Ectodermal cell (in vitro differentiated cells): Measurements from ENCODE around the gene RILPL2.
"Not testable (repeated sequence)": the region's sequence is repeated elsewhere in the genome, so short reads cannot be mapped to it uniquely, and the experiment has no call there.

ENCODE experiments used
- H3K27ac ChIP-seq: 2 replicates; pipeline ENCODE4 v1.7.0; 2013; ENCODE audit warnings: mild to moderate bottlenecking, low read depth, low read length; ENCODE audit not compliant: insufficient read depth, poor library complexity, severe bottlenecking
- H3K27me3 ChIP-seq: 2 replicates; pipeline ENCODE4 v1.7.0; 2013; ENCODE audit warnings: mild to moderate bottlenecking, low read length; ENCODE audit not compliant: insufficient read depth, control insufficient read depth, poor library complexity, severe bottlenecking
- H3K36me3 ChIP-seq: one replicate; pipeline ENCODE4 v1.7.0; 2013; ENCODE audit warnings: low read length; ENCODE audit not compliant: control insufficient read depth, insufficient read depth
- H3K4me1 ChIP-seq: one replicate; pipeline ENCODE4 v1.7.0; 2013; ENCODE audit warnings: low read length; ENCODE audit not compliant: control insufficient read depth, insufficient read depth
- H3K4me3 ChIP-seq: 2 replicates; pipeline ENCODE4 v1.7.0; 2013; ENCODE audit warnings: low read depth, low read length, control low read depth; ENCODE audit not compliant: insufficient read depth
- H3K9me3 ChIP-seq: 2 replicates; pipeline ENCODE4 v1.7.0; 2013; ENCODE audit warnings: mild to moderate bottlenecking, low read length, moderate library complexity; ENCODE audit not compliant: control insufficient read depth
- WGBS, 2 experiments: methylation state at CpG; one replicate each; pipeline ENCODE4 v1.1.7; 2013; ENCODE audit warnings: missing lambda C conversion rate in 2 of 2; 5-methylcytosine and 5-hydroxymethylcytosine counted together

Gene RILPL2

DNA sequence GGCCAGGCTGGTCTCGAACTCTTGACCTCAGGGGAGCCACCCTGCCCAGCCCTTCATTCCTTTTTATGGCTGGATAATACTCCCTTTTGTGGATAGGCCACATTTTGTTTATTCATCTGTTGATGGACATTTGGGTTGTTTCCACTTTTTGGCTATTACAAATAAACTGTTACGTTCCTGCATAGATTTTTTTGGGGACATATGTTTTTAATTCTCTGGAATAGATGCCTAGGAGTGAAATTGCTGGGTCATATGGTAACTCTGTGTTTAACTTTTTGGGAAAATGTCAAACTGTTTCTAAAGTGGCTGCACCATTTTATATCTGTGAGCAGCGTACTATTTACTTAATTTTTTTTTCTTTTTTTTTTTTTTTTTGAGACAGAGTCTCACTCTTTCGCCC lies 42.7 kb downstream of the RILPL2 start:
- Histone ChIP-seq H3K36me3 (peaks cover 34% of the 10 kb centered on the region), H3K9me3 (no peaks in the 10 kb centered on the region), H3K27me3 (peaks cover 9% of the 10 kb centered on the region), H3K27ac (no peak overlapping the region), H3K4me3 (no peak overlapping the region), H3K4me1 (no peaks in the 10 kb centered on the region)
- 94 to 95% methylated on average over 4 of the region's 4 CpGs for WGBS, 2 experiments

DNA sequence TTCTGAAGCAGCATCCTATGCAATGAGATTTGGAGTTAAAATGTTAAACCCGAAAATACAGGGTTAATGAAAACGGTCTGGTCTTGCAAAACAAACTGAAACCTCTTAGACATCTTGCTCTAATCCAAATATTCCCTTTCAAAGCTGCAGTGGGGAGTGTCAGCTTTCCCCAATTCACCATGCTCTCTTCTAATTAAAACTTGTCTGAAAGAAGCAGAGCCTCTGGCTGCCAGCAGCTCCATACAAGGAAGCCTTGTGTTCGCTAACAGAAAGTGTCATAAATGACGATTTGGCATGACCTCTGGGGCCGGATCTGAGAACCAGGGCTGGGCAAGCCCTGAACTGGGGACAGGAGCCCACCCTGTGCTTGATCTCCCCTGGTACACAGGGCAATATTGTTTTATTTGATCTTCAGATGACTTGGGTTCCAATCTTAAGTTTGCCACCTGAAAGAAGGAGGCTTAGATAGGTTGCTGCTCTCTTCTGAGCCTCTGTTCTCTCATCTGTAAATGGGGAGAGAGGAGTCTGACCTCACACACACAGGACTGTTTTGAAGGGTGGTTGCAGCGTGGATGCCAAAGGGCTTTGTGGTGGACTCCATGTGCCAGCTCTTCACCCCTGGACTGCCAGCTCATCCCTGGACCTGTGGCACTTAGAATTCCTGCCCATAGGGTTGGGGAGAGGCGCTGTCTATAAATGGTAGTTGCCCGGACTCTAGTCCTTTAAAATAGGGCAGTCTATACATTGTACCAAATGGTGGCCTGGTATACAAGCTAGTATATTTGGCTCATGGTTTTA lies 44.7 kb downstream of the RILPL2 start:
- H3K27ac ChIP-seq = no peak overlapping the region

DNA sequence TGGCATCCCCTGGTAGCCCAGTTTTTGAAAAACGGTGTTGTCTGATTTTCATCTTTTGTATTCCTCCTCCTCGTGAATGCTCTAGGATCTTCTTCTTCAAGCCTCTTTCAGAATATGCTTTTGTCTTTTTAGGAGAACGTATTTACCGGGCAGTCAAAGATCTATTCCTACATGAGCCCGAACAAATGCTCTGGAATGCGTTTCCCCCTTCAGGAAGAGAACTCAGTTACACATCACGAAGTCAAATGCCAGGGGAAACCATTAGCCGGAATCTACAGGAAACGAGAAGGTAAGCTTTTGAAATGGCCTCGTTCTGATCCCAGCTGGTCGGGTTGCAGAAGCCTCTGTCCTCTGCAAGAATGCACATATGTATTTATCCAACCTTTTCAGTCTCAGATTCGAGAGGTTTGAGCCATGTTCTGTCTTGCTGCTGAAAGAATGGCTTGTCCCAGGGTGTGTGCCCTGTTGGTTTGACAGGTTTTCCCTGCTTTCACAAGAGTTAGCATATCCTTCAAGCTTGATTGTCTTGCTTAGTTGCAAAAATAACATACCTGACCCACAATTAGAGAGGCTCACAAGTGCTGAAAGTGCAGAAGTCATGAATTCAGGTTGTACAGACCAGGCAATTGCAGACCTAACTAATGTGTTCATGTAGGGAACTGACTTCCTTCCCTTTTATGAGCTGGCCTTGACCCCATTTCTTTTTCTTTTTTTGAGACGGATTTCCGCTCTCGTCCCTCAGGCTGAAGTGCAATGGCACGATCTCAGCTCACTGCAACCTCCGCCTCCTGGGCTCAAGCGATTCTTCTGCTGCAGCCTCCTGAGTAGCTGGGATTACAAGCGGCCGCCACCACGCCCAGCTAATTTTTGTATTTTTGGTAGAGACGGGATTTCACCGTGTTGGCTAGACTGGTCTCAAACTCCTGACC lies 45.7 kb downstream of the RILPL2 start:
- Histone ChIP-seq H3K27ac (no peak overlapping the region), H3K9me3 (no peaks in the 10 kb centered on the region), H3K27me3 (peaks cover 36% of the 10 kb centered on the region), H3K36me3 (peaks cover 25% of the 10 kb centered on the region), H3K4me3 (no peak overlapping the region), H3K4me1 (no peaks in the 10 kb centered on the region)
- WGBS, 2 experiments = 93% methylated on average over 23 of the region's 23 CpGs

More for the DNA sequence above, 44.7 kb downstream of the RILPL2 start:
- 94 to 96% methylated on average over 8 of the region's 8 CpGs for WGBS, 2 experiments
- peaks cover 26% of the 10 kb centered on the region for H3K27me3 ChIP-seq
- peaks cover 28% of the 10 kb centered on the region for H3K36me3 ChIP-seq
- no peaks in the 10 kb centered on the region for H3K4me1 ChIP-seq
- H3K4me3 ChIP-seq = no peak overlapping the region
- H3K9me3 ChIP-seq = no peaks in the 10 kb centered on the region

DNA sequence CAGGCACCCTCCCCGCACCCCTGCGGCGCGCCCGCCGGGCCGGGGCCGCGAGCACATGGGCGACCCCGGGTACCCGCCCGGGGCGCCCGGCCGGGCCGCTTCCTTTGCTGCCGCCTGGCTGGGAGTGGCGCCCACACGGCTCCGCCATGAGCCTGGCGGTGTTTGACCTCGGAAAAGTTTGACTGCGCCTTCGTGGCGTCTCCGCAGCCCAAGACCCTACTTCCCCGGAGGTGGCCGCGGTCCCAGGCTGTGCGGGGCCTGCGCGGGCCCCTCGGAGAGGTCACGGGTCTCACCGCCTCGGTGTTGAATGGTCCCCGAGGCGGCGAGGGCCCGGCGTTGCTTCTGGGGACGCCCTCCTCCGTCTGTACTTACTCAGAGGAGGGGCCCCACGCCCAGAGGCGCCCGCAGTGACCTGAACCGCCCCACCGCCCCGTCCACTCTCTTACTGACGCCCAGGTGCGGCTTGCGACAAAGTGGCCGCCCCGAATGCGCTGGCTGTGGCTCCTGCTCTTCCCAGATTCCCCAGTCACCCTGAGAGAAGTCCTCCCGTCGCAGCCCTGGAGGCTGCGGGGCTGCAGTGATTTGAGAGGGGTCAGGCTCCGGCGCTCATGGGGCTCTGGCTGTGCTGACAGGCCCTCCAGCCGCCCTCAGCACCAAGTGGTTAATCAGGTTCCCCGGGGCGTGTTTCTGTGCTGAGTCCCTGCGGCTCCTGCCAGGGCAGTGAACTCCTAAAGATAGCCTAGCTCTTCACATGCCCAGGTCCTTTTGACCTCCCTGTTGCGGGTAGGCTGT lies 46.7 kb downstream of the RILPL2 start:
- 6% methylated on average over 66 of the region's 66 CpGs for WGBS, 2 experiments

DNA sequence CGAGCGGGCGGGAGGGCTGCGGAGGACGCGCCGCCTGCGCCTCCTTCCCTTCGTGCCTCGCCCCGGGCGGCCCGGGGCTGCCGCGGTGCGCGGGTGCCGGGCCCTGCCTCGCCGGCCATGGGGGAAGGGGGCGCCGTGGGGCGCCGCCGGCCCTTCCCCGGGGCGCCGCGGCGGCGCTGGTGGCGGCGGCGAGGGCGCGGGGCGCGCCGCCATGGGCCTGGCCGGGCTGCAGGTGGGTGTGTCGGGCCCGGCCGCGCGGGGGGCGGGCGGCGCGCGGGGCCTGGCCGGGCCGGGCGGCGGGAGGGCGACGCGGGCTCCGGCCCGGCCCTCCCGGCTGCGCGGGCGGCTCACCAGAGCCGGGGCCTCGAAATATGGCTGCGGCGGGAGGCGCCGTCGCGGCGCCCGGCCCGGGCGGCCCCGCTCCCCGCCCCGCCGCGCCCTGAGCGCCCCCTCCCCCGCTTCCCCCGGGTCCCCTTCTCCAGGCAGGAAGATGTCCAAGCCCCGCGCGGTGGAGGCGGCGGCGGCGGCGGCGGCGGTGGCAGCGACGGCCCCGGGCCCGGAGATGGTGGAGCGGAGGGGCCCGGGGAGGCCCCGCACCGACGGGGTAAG lies 47.4 kb downstream of the RILPL2 start:
- Histone ChIP-seq H3K4me1 (no peaks in the 10 kb centered on the region), H3K27me3 (peaks cover 49% of the 10 kb centered on the region), H3K4me3 (peak overlapping the region; percentile 60), H3K36me3 (peaks cover 21% of the 10 kb centered on the region), H3K9me3 (no peaks in the 10 kb centered on the region), H3K27ac (no peak overlapping the region)
- WGBS, 2 experiments = 1% methylated on average over 94 to 99 of the region's 102 CpGs

More for the DNA sequence above, 46.7 kb downstream of the RILPL2 start:
- H3K9me3 ChIP-seq = no peaks in the 10 kb centered on the region
- no peak overlapping the region for H3K27ac ChIP-seq
- H3K36me3 ChIP-seq = peaks cover 24% of the 10 kb centered on the region
- H3K4me3 ChIP-seq = peak overlapping the region; percentile 60
- peaks cover 44% of the 10 kb centered on the region for H3K27me3 ChIP-seq
- no peaks in the 10 kb centered on the region for H3K4me1 ChIP-seq

DNA sequence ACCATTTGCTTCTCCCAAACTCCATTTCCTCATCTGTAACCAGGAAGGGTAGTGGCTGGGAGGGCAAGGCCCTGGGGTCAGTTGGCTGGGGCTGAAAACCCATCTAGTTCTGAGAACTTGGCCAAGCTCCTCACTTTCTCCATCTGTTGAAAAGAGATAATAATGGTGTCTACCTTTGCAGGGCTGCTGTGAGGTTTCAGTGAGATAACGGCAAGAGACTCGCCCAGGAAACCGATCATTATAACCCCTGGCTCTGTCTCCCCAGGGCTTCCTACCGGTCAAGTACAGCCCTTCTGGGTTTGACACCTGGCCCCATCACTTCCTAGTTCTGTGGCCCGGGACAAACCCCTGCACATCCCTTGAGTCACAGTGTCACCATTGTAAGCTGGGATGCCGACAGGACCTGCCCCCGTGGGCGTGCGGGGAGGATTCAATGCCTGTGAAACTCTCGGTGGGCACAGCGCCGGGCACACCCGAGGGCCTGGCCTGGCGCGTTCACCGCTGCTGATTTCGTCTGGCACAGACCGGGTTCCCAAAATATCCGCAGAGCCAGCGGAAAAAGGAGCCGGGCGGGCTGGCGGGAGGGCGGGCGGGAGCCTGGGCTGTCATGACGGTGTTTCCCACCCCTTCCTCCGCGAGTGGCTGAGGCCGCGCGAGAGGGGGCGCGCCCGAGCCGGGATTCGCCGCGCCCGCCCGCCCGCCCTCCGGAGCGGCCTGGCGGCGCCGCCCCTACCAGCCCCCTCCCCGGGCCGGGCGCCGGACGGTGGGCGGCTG lies 48.1 kb downstream of the RILPL2 start:
- WGBS, 2 experiments = 5% methylated on average over 52 of the region's 52 CpGs

DNA sequence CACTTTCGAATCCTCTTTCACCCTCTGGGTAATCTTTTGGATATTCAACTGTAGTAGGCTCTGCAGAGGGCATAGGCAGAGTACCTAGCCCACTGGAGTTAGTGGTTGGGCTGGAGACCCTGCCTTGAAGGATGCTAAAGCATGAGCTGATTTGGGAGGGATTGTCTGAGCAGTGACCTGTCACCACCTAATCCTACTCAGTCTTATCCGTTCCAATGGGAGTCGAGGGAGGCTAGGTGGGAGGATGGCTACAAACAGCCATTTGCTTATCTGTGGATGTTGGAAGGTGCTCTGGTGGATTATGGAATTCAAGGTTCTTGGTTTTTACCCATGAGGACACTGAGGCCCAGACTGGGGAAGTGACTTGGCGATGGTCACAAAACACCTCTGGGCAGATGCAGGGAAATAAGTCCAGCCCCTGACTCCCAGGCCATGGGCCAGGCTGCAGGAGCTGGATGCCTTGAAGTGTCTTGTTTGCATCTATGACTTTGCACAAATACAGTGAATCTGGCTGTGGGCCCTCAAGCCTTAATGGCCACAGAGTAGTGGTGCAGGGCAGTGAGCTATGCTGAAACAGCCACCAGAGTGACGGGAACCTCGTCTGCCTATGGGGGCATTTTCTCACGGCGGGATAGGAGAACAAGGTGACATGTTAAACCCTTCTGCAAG lies 48.8 kb downstream of the RILPL2 start:
- Histone ChIP-seq H3K4me3 (no peak overlapping the region), H3K27me3 (peaks cover 49% of the 10 kb centered on the region), H3K9me3 (no peaks in the 10 kb centered on the region), H3K27ac (no peak overlapping the region), H3K36me3 (peaks cover 17% of the 10 kb centered on the region), H3K4me1 (no peaks in the 10 kb centered on the region)
- 83 to 85% methylated on average over 8 of the region's 8 CpGs for WGBS, 2 experiments

More for the DNA sequence above, 48.1 kb downstream of the RILPL2 start:
- H3K36me3 ChIP-seq = peaks cover 21% of the 10 kb centered on the region
- H3K4me1 ChIP-seq = no peaks in the 10 kb centered on the region
- H3K27ac ChIP-seq = no peak overlapping the region
- H3K4me3 ChIP-seq = peak overlapping the region; percentile 42
- H3K27me3 ChIP-seq = peaks cover 49% of the 10 kb centered on the region
- no peaks in the 10 kb centered on the region for H3K9me3 ChIP-seq

DNA sequence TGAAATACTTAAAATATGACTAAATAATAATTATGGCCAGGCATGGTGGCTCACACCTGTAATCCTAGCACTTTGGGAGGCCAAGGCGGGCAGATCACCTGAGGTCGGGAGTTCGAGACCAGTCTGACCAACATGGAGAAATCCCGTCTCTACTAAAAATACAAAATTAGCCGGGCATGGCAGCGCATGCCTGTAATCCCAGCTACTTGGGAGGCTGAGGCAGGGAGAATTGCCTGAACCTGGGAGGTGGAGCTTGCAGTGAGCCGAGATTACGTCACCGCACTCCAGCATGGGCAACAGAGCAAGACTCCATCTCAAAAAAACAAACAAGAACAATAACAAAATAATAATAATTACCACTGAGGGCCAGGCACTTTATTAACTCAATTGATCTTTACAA lies 50.9 kb downstream of the RILPL2 start:
- WGBS, 2 experiments = 93 to 95% methylated on average over 9 of the region's 9 CpGs
- H3K4me1 ChIP-seq, H3K27ac ChIP-seq, H3K9me3 ChIP-seq, H3K4me3 ChIP-seq, H3K36me3 ChIP-seq: not testable (repeated sequence)
- H3K27me3 ChIP-seq = peaks cover 49% of the 10 kb centered on the region

DNA sequence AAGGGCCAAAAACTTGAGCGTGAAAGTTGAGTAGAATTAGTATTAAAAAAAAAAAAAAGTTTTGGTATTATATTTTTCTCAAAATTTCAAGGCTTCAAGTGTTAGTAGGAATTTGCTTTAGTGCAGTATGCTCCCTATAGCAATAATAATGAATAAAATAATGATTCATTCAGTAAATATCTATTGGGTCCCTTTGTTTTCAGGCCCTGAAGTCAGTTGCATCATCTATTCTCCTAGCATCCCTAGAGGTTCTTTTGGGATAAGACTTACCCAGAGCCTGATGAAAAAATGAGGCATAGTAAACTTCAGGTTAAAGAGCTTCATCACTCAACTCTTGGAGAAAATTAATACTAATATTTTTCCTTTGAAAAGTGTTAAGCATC lies 51.5 kb downstream of the RILPL2 start:
- Histone ChIP-seq H3K4me3 (peak overlapping the region; percentile 85), H3K27me3 (peaks cover 44% of the 10 kb centered on the region), H3K27ac (no peak overlapping the region), H3K4me1 (no peaks in the 10 kb centered on the region), H3K36me3 (no peaks in the 10 kb centered on the region), H3K9me3 (no peaks in the 10 kb centered on the region)
- 17% methylated on average over 1 of the region's 1 CpG; no CpG with 5 or more reads in 1 of the 2 experiments for WGBS, 2 experiments
